ENCODE measurements around the gene ISM1.

Gene ISM1

GRCh38 chr20:13220904-13221297 lies at the start of gene ISM1:
ISM1 (plus strand) TSS chr20:13221274; CDS start chr20:13221777, 503 bp downstream.
- in situ Hi-C loops (cut with HindIII; ENCODE audit: low sequenced_read_pairs) = no loop called here
- peak; percentile 7 for DNase-seq (ENCODE audit: low read depth, low spot score)
- no peak for TF ChIP-seq CTCF (IDR thresholded peaks at IDR 0.05; ENCODE audit: low read depth, low read length)
- peak within 1 kb of the TSS; percentile 10 for H3K4me3 ChIP-seq (ENCODE audit: low read depth, low read length)

GRCh38 chr20:13173201-13173600 lies 47.9 kb upstream of the ISM1 start:
- no peak for TF ChIP-seq CTCF (IDR thresholded peaks at IDR 0.05; ENCODE audit: low read depth, low read length)
- in situ Hi-C loops (cut with HindIII; ENCODE audit: low sequenced_read_pairs) = no loop called here
- no peak for DNase-seq (ENCODE audit: low read depth, low spot score)

GRCh38 chr20:13174402-13174801 lies 46.7 kb upstream of the ISM1 start:
- in situ Hi-C loops (cut with HindIII; ENCODE audit: low sequenced_read_pairs) = no loop called here
- no peak for DNase-seq (ENCODE audit: low read depth, low spot score)
- no peak overlapping the region for H3K4me3 ChIP-seq (ENCODE audit: low read depth, low read length)
- no peak for TF ChIP-seq CTCF (IDR thresholded peaks at IDR 0.05; ENCODE audit: low read depth, low read length)

More at GRCh38 chr20:13173201-13173600, 47.9 kb upstream of the ISM1 start:
- H3K4me3 ChIP-seq (ENCODE audit: low read depth, low read length) = no peak overlapping the region

- no peak overlapping the region for H3K4me3 ChIP-seq (ENCODE audit: low read depth, low read length)
- TF ChIP-seq CTCF (IDR thresholded peaks at IDR 0.05; ENCODE audit: low read depth, low read length) = no peak
- DNase-seq (ENCODE audit: low read depth, low spot score) = no peak
- in situ Hi-C loops (cut with HindIII; ENCODE audit: low sequenced_read_pairs) = no loop called here
Measured at GRCh38 chr20:13180986-13181889, 39.8 kb upstream of the ISM1 start.

- no peak for TF ChIP-seq CTCF (IDR thresholded peaks at IDR 0.05; ENCODE audit: low read depth, low read length)
- no peak overlapping the region for H3K4me3 ChIP-seq (ENCODE audit: low read depth, low read length)
- in situ Hi-C loops (cut with HindIII; ENCODE audit: low sequenced_read_pairs) = no loop called here
- DNase-seq (ENCODE audit: low read depth, low spot score) = no peak
Measured at GRCh38 chr20:13183005-13183404, 38.1 kb upstream of the ISM1 start.

- in situ Hi-C loops (cut with HindIII; ENCODE audit: low sequenced_read_pairs) = no loop called here
- no peak overlapping the region for H3K4me3 ChIP-seq (ENCODE audit: low read depth, low read length)
- DNase-seq (ENCODE audit: low read depth, low spot score) = no peak
- TF ChIP-seq CTCF (IDR thresholded peaks at IDR 0.05; ENCODE audit: low read depth, low read length) = no peak
Measured at GRCh38 chr20:13186043-13186774, 34.9 kb upstream of the ISM1 start.
